GM12801 (cell line): ENCODE measurements around the gene ESYT2.

Experiments used
- CTCF ChIP-seq: IDR thresholded peaks from one replicate; pipeline ENCODE4 v1.5.1; 2011; ENCODE audit warnings: control low read depth; ENCODE audit not compliant: insufficient read length; ENCODE audit errors: extremely low read depth

The ESYT2 gene

GRCh38 chr7:158744070-158744469 is 85.2 kb downstream of the ESYT2 start:
- TF ChIP-seq CTCF = no peak

GRCh38 chr7:158743219-158743618 is 86.1 kb downstream of the ESYT2 start:
- no peak for TF ChIP-seq CTCF

- no peak for TF ChIP-seq CTCF
Observed at GRCh38 chr7:158742065-158742821, 87.1 kb downstream of the ESYT2 start.

DNA sequence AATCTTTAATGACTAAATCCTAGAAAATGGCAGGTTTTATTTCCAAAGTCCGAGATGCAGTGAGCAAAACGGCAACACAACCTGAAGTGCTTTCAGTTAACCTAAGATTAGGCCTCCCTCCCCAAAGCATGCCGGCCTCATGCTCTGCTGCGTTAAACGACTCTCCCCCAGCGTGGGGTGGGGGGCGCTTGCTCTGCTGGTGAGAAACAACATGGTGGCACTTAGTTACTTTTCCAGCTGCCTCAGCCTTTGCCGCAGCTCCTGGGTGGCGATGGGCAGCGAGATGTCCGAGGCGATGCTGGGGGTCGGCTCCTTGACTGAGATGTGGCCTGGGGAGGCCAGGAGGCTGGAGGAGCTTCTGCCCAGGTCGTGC is 88.0 kb downstream of the ESYT2 start:
- TF ChIP-seq CTCF = no peak

DNA sequence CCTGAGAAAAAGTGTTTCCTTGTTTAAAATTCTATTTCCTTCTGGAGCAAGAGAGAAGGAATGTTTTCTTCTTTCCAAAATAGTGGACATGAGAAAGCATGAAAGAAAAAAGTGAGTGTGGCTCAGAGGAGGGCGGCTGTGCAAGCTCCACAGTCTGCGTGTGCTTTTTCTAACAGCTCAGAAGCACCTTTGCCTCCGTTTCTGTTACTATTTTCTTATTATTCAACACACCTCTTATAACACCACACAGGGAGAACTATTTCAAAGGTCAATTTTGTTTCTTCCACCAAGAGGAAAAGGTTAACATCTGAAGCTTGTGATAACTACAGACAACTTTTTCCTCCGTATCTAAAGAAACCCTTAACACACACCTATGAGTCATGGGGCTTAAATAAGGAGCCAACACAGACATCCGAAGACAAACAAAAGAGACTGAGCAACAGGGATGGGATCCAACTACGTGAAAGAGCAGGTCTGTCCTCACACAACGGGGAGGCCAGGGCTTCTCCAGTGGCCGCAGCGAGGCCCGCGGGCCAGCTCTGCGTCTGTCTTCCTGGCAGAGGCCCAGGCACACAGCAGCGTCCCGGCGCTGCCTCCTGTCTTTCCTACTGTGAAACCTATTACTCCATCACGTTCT is 88.5 kb downstream of the ESYT2 start:
- no peak for TF ChIP-seq CTCF

DNA sequence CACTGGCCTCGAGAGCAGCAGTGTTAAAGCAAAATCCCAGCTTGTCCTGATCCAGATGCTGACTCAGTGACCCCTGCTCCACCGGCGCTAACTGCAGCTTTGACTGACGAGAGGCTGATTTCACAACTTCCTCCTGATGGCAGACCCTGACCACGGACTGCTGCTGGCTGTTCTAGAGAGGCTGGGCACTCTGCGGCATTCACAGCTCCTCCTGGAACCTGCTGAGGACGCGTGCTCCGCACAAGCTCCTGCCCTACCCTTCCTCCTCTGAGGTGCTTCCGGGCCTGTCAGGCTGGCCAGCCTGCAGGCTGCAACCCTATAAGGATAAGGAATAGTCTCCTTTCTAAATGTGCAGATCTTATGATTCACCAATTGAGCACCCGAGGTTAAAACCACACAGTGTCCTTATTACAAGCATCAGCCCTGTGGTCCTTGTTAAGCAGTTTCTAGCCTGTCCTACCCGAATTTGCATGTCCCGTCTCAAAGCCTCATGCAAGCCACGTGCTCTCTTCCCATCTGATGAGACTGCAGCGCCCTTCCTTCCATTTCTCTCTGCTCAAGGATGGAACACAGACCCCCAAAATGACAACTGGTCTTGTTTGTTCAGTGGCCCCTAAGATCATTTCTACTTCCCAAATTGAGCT is 89.2 kb downstream of the ESYT2 start:
- no peak for TF ChIP-seq CTCF

DNA sequence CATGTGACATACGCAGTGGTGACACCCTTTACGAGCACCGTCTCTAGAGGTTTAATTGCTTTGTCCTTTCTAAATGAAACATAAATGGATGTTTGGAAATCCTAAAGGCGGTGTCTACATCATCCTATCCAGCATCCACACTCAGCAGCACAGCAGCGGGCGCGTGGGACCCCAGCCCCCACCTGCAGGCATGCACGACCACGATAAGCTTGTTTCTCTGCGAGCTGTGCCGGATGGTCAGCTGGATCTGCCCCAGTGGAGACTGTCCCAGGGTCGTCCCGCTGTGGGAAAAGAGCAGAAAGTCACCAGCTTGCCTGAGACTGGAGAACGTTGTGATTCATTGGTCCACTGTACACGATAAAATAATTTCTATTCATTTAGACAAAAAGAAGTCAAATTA is 90.5 kb downstream of the ESYT2 start:
- no peak for TF ChIP-seq CTCF
